Measurements from ENCODE around the gene RNF14.

The RNF14 gene

DNA sequence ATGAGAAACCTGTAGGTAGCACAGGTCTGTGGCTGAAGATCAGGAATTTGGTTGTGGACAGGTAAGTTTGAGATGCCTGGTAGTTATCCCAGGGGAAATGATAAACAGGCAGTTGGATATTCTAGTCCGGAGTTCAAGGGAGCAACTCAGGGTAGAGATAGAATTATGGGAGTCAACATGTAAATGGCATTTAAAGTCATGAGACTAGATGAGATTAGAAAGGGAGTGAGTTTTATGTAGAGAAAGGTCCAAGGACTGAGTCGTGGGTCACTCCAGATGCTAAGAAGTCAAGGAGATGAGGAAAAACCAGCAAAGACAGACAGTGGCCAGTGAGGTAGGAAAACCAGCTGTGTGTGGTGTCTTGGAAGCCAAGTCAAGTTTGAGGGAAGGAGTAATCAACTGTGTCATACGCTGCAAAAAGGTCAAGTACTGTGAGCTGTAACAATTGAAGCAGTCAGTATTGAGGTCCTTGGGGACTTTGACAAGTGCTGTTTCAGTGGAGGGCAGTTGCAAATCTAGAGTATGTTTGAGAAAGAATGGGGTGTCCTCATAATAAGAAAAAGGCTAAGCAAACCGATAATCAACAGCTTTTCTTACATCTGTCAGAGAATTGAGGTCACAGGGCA, 25.7 kb downstream of the RNF14 start:
- Histone ChIP-seq H3K9me3 (ENCODE audit: insufficient read depth, low read depth, low read length) (no peaks in the 10 kb centered on the region), H3K4me3 (ENCODE audit: low read length) (no peak overlapping the region), H3K4me1 (ENCODE audit: insufficient read depth, low read length) (no peaks in the 10 kb centered on the region), H3K36me3 (ENCODE audit: insufficient read depth, low read depth, low read length) (peaks cover 11% of the 10 kb centered on the region), H3K27ac (ENCODE audit: low read length) (no peak overlapping the region), H3K27me3 (ENCODE audit: insufficient read depth, low read length) (no peaks in the 10 kb centered on the region), H3K9ac (ENCODE audit: low read depth, low read length) (no peak overlapping the region)

DNA sequence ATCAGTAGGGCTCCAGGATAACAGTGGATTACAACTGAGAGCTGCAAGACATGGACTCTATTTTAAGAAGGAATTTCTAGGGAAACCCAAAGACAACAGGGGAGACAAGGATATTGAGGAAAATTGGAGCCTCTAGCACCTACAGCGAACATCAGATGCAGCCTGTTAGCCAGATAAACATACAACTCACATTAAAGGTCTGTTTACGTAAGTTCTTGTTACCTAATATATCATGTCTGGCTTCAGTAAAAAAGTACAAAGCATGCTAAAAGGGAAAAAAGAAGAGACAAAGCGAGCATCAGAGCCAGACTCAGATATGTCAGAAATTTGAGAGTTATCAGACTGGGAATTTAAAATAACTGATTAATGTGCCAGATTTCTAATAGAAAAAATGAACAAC, 26.8 kb downstream of the RNF14 start:
- H3K9ac ChIP-seq (ENCODE audit: low read depth, low read length) = no peak overlapping the region
- H3K9me3 ChIP-seq (ENCODE audit: insufficient read depth, low read depth, low read length) = no peaks in the 10 kb centered on the region
- H3K27ac ChIP-seq (ENCODE audit: low read length) = no peak overlapping the region
- H3K4me1 ChIP-seq (ENCODE audit: insufficient read depth, low read length) = no peaks in the 10 kb centered on the region
- H3K27me3 ChIP-seq (ENCODE audit: insufficient read depth, low read length) = no peaks in the 10 kb centered on the region
- peaks cover 18% of the 10 kb centered on the region for H3K36me3 ChIP-seq (ENCODE audit: insufficient read depth, low read depth, low read length)
- H3K4me3 ChIP-seq (ENCODE audit: low read length) = no peak overlapping the region

DNA sequence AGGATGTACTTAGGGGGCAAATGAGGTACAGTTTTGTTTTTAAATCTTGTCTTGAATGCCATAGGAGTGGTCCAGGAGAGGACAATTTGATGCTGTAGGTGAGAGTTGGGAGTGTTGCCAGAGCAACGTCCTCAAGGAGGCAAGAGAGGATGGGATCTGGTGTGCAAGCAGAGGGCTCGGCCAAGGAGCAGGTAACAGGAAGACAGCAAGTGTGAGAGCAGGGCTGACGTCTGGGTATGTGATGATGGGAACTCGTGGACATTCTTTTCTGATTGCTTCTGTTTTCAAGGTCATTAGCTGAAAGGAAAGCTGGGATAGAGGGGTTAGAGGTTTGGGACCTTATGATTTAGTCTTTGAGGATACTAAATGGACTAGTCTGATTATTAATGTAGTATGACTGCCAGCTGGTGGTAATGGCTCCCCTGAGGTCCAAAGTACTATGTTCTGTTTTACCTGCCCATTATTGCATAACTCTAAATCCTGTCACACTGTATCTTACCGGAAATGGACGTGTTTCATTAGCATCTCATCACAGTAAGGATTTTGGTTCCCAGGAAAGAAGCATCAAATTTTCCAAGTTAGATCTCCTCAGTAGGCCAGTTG, 28.6 kb downstream of the RNF14 start:
- Histone ChIP-seq H3K27ac (ENCODE audit: low read length) (no peak overlapping the region), H3K4me3 (ENCODE audit: low read length) (no peak overlapping the region), H3K4me1 (ENCODE audit: insufficient read depth, low read length) (no peaks in the 10 kb centered on the region), H3K9me3 (ENCODE audit: insufficient read depth, low read depth, low read length) (no peaks in the 10 kb centered on the region), H3K9ac (ENCODE audit: low read depth, low read length) (no peak overlapping the region), H3K36me3 (ENCODE audit: insufficient read depth, low read depth, low read length) (peaks cover 36% of the 10 kb centered on the region), H3K27me3 (ENCODE audit: insufficient read depth, low read length) (no peaks in the 10 kb centered on the region)

DNA sequence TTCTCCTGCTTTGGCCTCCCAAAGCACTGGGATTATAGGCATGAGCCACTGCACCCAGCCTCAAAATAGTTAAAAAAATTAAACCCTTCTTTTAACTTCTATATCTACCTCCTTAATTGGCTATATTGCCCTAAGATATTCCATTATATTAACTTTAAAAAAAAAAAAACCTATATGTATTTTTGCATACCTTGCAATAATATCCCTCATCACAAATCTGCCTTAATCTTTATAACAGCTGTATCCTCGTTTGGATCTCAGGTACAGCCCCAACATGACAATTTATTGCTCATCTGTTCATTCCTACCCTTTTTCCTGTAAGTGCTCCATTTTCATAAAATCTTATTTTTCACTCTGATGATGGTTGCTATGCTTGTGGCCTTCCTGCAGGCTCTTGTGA, 31.3 kb downstream of the RNF14 start:
- no peak overlapping the region for H3K9ac ChIP-seq (ENCODE audit: low read depth, low read length)
- H3K27ac ChIP-seq (ENCODE audit: low read length) = no peak overlapping the region
- H3K27me3 ChIP-seq (ENCODE audit: insufficient read depth, low read length) = no peaks in the 10 kb centered on the region
- no peaks in the 10 kb centered on the region for H3K9me3 ChIP-seq (ENCODE audit: insufficient read depth, low read depth, low read length)
- H3K36me3 ChIP-seq (ENCODE audit: insufficient read depth, low read depth, low read length) = peaks cover 51% of the 10 kb centered on the region
- no peaks in the 10 kb centered on the region for H3K4me1 ChIP-seq (ENCODE audit: insufficient read depth, low read length)
- H3K4me3 ChIP-seq (ENCODE audit: low read length) = no peak overlapping the region

DNA sequence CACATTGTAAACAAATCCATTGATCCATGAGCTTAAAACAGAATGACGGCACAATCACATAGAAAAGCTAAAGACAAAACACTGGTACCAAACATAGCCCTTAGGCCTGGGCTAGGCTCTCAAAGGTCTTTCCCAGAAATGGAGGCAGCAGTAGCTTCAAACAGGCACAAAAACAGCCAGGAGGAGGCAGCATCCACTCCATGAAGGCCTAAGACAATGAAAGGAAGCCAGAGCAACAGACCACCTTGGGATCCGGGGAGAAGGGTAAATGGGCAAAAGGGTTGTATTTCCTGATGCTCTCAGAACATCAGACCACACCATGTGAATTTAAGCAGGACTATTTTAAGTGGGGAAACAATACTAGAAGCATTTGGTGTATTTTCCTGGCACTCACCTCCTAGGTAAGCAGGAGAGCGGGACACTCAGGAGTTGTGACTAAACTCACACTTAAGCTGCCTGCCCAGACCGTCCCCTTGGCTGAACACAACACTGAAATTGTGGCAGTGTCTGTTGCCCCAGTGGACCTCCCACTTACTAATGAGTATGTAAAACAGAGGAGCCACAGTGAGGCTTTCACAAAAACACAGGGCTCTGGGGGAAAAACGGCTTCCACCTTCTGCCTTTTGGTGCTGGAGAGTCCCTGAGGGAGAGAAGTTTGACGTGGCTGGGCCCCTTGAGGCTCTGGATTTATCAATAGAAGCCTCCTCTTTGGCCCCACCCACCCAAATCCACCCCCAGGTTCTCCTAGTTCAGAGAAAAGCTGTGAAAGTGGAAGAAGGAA, 32.0 kb downstream of the RNF14 start:
- Histone ChIP-seq H3K27ac (ENCODE audit: low read length) (no peak overlapping the region), H3K36me3 (ENCODE audit: insufficient read depth, low read depth, low read length) (peaks cover 59% of the 10 kb centered on the region), H3K9ac (ENCODE audit: low read depth, low read length) (no peak overlapping the region)

DNA sequence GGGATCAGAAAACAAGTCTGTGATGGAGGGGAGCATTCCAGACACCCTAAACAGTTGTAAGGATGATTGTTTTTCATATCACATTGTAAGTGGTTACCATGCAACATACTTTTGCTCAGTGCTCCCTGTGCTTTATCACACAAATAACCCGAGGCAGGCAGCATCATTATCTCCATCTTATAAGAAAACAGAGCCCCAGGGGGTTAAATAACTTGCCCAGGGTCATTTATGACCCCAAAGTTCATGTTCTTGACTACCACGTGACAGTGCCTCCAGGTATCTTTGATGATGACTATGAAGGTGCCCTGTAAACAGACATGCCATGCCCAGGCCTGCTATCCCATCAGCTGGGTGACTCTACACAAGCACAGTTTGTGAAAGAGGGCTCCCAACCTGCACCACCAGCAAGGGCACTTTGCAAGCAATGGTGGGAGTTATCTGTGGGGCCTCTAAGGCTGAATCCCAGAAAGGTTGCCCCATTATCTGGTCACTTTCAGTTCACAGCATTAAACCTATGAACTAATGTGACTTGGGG, 34.4 kb downstream of the RNF14 start:
- no peaks in the 10 kb centered on the region for H3K4me1 ChIP-seq (ENCODE audit: insufficient read depth, low read length)
- no peaks in the 10 kb centered on the region for H3K27me3 ChIP-seq (ENCODE audit: insufficient read depth, low read length)
- H3K27ac ChIP-seq (ENCODE audit: low read length) = no peak overlapping the region
- no peak overlapping the region for H3K4me3 ChIP-seq (ENCODE audit: low read length)
- H3K9me3 ChIP-seq (ENCODE audit: insufficient read depth, low read depth, low read length) = no peaks in the 10 kb centered on the region
- H3K36me3 ChIP-seq (ENCODE audit: insufficient read depth, low read depth, low read length) = peaks cover 82% of the 10 kb centered on the region
- H3K9ac ChIP-seq (ENCODE audit: low read depth, low read length) = no peak overlapping the region

More for the DNA sequence above, 32.0 kb downstream of the RNF14 start:
- Histone ChIP-seq H3K4me1 (ENCODE audit: insufficient read depth, low read length) (no peaks in the 10 kb centered on the region), H3K27me3 (ENCODE audit: insufficient read depth, low read length) (no peaks in the 10 kb centered on the region), H3K4me3 (ENCODE audit: low read length) (no peak overlapping the region), H3K9me3 (ENCODE audit: insufficient read depth, low read depth, low read length) (no peaks in the 10 kb centered on the region)

DNA sequence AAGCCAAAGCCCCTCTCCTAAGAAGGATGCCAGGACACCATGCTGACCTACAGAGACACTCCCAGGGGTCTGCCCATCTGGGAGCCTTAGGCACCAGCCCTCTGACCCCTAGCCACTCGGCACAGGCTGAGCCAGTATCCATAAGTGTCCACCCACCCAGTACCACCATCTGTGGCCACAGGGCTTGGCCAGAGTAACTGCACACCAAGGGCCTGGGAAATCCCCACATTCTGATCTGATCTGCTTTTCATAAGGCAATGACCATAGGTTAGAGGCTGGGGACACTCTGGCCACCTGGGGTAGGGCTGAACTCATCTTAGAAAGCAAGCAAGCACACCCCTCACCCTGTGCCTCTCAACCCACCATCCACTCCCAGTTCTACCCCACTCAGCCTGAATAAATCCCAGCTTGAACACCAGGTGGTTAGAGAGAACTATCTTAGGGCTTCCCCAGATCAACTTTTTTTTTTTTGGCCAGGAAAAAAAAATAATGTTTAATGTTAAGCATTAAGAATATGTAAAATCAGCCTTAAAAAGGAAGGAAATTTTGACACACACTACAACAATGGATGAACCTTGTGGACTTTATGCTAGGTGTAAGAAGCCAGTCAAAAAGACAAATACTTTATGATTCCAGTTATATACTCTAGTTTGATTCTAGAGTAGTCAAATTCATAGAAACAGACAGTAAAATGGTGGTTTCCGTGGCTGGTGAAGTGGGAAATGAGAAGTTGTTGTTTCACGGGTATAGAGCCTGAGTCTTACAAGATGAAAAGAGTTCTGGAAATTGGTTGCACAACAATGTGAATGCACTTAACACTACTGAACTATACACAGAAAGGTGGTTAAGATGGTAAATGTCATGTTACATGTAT, 37.7 kb downstream of the RNF14 start:
- no peaks in the 10 kb centered on the region for H3K4me1 ChIP-seq (ENCODE audit: insufficient read depth, low read length)
- H3K4me3 ChIP-seq (ENCODE audit: low read length) = no peak overlapping the region
- no peak overlapping the region for H3K27ac ChIP-seq (ENCODE audit: low read length)
- H3K9me3 ChIP-seq (ENCODE audit: insufficient read depth, low read depth, low read length) = no peaks in the 10 kb centered on the region
- H3K9ac ChIP-seq (ENCODE audit: low read depth, low read length) = no peak overlapping the region
- no peaks in the 10 kb centered on the region for H3K27me3 ChIP-seq (ENCODE audit: insufficient read depth, low read length)
- peaks cover 89% of the 10 kb centered on the region for H3K36me3 ChIP-seq (ENCODE audit: insufficient read depth, low read depth, low read length)

DNA sequence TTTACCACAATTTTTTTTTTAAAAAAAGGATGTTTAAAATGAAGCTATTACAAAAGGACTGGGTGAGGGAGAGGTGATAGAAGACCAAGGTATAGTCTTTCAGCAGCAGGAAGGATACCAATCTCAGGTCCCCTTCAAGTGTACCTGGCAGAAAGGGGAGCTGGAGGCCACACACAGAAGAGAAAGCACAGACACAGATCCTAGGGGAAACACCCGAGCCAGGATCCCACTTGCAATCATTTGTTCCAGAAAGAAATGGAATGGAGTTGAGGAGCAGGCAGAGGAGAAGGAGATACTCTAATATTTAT, 38.3 kb downstream of the RNF14 start:
- Histone ChIP-seq H3K9ac (ENCODE audit: low read depth, low read length) (no peak overlapping the region), H3K36me3 (ENCODE audit: insufficient read depth, low read depth, low read length) (peaks cover 85% of the 10 kb centered on the region), H3K27ac (ENCODE audit: low read length) (no peak overlapping the region), H3K9me3 (ENCODE audit: insufficient read depth, low read depth, low read length) (no peaks in the 10 kb centered on the region), H3K4me1 (ENCODE audit: insufficient read depth, low read length) (no peaks in the 10 kb centered on the region), H3K4me3 (ENCODE audit: low read length) (no peak overlapping the region), H3K27me3 (ENCODE audit: insufficient read depth, low read length) (no peaks in the 10 kb centered on the region)

DNA sequence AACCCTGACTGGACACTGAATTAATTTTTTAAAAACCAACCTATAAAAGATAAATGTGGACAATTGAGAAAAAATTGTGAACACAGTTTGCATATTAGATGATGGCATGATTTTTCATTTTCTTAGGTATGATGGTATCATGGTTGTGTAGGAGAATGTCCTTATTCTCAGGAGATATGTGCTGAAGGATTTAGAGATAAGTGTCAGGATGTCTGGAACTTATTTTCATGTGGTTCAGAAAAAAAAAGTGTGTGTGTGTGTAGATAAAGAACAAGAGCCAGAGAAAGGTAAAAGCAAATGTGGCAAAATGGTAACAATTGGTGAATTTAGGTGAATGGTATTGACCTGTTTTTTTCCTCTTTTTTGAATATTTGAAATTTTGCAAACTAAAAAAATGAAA, 39.9 kb downstream of the RNF14 start:
- Histone ChIP-seq H3K9ac (ENCODE audit: low read depth, low read length) (no peak overlapping the region), H3K9me3 (ENCODE audit: insufficient read depth, low read depth, low read length) (no peaks in the 10 kb centered on the region), H3K4me1 (ENCODE audit: insufficient read depth, low read length) (peaks cover 5% of the 10 kb centered on the region; the same call in 1 of the 2 replicates), H3K36me3 (ENCODE audit: insufficient read depth, low read depth, low read length) (peaks cover 69% of the 10 kb centered on the region), H3K27ac (ENCODE audit: low read length) (no peak overlapping the region), H3K4me3 (ENCODE audit: low read length) (no peak overlapping the region), H3K27me3 (ENCODE audit: insufficient read depth, low read length) (no peaks in the 10 kb centered on the region)

DNA sequence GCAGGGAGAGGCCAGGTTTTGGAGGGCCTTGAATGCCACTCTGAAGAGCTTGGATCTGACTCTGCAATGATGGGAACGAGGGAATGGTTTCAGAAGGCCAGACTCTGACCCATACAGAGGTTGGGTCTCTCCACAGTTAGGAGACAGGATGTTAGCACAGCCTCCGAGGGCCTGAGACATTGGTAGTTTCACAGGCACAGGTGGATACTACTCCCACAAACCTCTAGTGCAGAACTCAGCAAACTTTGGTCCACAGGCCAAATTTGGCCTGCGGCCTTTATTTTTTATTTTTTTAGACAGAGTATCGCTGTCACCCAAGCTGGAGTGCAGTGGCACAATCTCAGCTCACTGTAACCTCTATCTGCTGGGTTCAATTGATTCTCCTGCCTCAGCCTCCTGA, 41.0 kb downstream of the RNF14 start:
- Histone ChIP-seq H3K9me3 (ENCODE audit: insufficient read depth, low read depth, low read length) (no peaks in the 10 kb centered on the region), H3K27ac (ENCODE audit: low read length) (no peak overlapping the region), H3K9ac (ENCODE audit: low read depth, low read length) (no peak overlapping the region), H3K27me3 (ENCODE audit: insufficient read depth, low read length) (no peaks in the 10 kb centered on the region), H3K36me3 (ENCODE audit: insufficient read depth, low read depth, low read length) (peaks cover 58% of the 10 kb centered on the region), H3K4me3 (ENCODE audit: low read length) (no peak overlapping the region), H3K4me1 (ENCODE audit: insufficient read depth, low read length) (peaks cover 5% of the 10 kb centered on the region; the same call in 1 of the 2 replicates)

DNA sequence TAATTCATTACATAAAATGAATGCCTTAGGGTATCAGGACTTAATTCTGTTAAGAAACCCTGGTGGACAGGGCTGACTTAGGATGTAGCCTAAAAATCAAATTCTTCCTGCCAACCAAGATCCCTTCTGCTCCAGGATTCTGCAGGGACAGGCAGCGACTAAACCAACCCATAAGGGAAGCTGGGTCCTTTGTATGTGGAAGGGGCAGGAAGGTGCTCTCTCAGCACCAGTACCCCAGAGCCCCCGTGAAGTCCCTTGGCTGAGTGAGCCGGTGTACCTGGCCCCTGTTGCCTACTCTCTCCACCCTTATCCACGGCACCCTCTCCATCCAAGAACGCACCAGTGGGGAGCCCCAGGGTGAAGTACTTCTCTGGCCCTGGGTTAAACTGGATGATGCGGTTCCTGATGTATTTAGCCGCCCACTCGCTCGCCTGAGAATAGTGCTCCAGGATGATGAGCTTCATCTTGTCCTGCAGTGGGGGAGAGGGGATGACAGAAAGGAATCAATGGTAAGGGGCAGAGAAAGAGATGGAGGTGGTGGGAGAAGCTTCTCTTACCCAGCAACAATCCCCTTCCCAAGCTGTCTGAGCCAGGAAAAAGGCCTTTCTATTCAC, 42.8 kb downstream of the RNF14 start:
- no peak overlapping the region; the same call in 1 of the 2 replicates for H3K9ac ChIP-seq (ENCODE audit: low read depth, low read length)
- H3K9me3 ChIP-seq (ENCODE audit: insufficient read depth, low read depth, low read length) = no peaks in the 10 kb centered on the region
- no peaks in the 10 kb centered on the region for H3K27me3 ChIP-seq (ENCODE audit: insufficient read depth, low read length)
- peaks cover 5% of the 10 kb centered on the region; the same call in 1 of the 2 replicates for H3K4me1 ChIP-seq (ENCODE audit: insufficient read depth, low read length)
- H3K4me3 ChIP-seq (ENCODE audit: low read length) = peak overlapping the region; percentile 88; the same call in 1 of the 2 replicates
- H3K27ac ChIP-seq (ENCODE audit: low read length) = no peak overlapping the region
- peaks cover 40% of the 10 kb centered on the region for H3K36me3 ChIP-seq (ENCODE audit: insufficient read depth, low read depth, low read length)

Data from iPS-20b (cell line).